Karpas-422 (cell line): ENCODE measurements around the gene PGAP1. TPM values are rescaled to one million over a fixed set of nuclear protein-coding genes. Genes with fewer than 3 reads are reported as not detected.
A peak's percentile ranks its signal among the peaks of the same experiment; 100 is the strongest.

Source experiments
- DNase-seq: peaks from one replicate; pipeline ENCODE4 v3.0.0-alpha.2; 2015
- H2AFZ ChIP-seq: fragments of 200-600 bp; sonication (generic); 2 replicates; pipeline ENCODE4 v1.6.1; 2014; ENCODE audit warnings: antibody characterized with exemption, low read length, mixed read lengths
- H3K27ac ChIP-seq: fragments of 200-600 bp; sonication (generic); 2 replicates; pipeline ENCODE4 v1.5.1; 2014; ENCODE audit warnings: mild to moderate bottlenecking, low read length, moderate library complexity
- H3K27me3 ChIP-seq: fragments of 200-600 bp; sonication (generic); 2 replicates; pipeline ENCODE4 v1.6.1; 2014; ENCODE audit warnings: low read length, mixed read lengths
- H3K36me3 ChIP-seq: fragments of 200-600 bp; sonication (generic); 2 replicates; pipeline ENCODE4 v1.6.1; 2014; ENCODE audit warnings: low read length, mixed read lengths; ENCODE audit not compliant: insufficient read depth
- H3K4me1 ChIP-seq: fragments of 200-600 bp; sonication (generic); 2 replicates; pipeline ENCODE4 v1.6.1; 2014; ENCODE audit warnings: mild to moderate bottlenecking, low read length, mixed read lengths
- H3K4me2 ChIP-seq: fragments of 200-600 bp; sonication (generic); 2 replicates; pipeline ENCODE4 v1.6.1; 2014; ENCODE audit warnings: low read length, low read depth, mild to moderate bottlenecking; ENCODE audit not compliant: poor library complexity, severe bottlenecking
- H3K4me3 ChIP-seq: fragments of 200-600 bp; sonication (generic); 2 replicates; pipeline ENCODE4 v1.5.1; 2014; ENCODE audit warnings: mild to moderate bottlenecking, antibody characterized with exemption, low read length, mixed read lengths
- H3K79me2 ChIP-seq: fragments of 200-600 bp; sonication (generic); 2 replicates; pipeline ENCODE4 v1.6.1; 2014; ENCODE audit warnings: mild to moderate bottlenecking, low read length, mixed read lengths
- H3K9ac ChIP-seq: fragments of 200-600 bp; sonication (generic); 2 replicates; pipeline ENCODE4 v1.6.0; 2014; ENCODE audit warnings: low read length
- H3K9me2 ChIP-seq: fragments of 200-600 bp; sonication (generic), shearing (Covaris generic); replicated peaks from 2 replicates; pipeline ENCODE4 v1.6.0; 2014; ENCODE audit warnings: mild to moderate bottlenecking, low read length, moderate library complexity; ENCODE audit not compliant: insufficient read depth
- H3K9me3 ChIP-seq: fragments of 300-700, 200-600 bp; sonication (generic); 2 replicates; pipeline ENCODE4 v1.6.1; 2014; ENCODE audit warnings: low read length, mixed read lengths
- H4K20me1 ChIP-seq: fragments of 200-600 bp; sonication (generic); 2 replicates; pipeline ENCODE4 v1.6.1; 2014; ENCODE audit warnings: mild to moderate bottlenecking, antibody characterized with exemption, low read length, low read depth; ENCODE audit not compliant: insufficient read depth
- total RNA-seq: library from RNA; depleted of rRNA; stranded (reverse); fragments of >200 nt; shearing (Covaris generic); gene quantifications from 2 replicates; pipeline ENCODE4 v1.2.3, GENCODE V29; 2014; ENCODE audit warnings: low replicate concordance

Gene PGAP1
- total RNA-seq, 1 experiment from 2014 or later, result 22.4 TPM

GRCh38 chr2:196957881-196958525 lies 31.5 kb upstream of the PGAP1 start:
- Histone ChIP-seq H3K27ac (no peak overlapping the region), H4K20me1 (no peaks in the 10 kb centered on the region), H3K4me2 (no peak overlapping the region), H2AFZ (no peak overlapping the region; the same call in 1 of the 2 replicates), H3K4me3 (no peak overlapping the region), H3K9ac (no peak overlapping the region), H3K36me3 (no peaks in the 10 kb centered on the region), H3K9me3 (no peaks in the 10 kb centered on the region), H3K79me2 (no peaks in the 10 kb centered on the region), H3K9me2 (no peaks in the 10 kb centered on the region), H3K4me1 (no peaks in the 10 kb centered on the region), H3K27me3 (no peaks in the 10 kb centered on the region)
- no peak for DNase-seq

- Histone ChIP-seq H3K9me3 (no peaks in the 10 kb centered on the region), H3K36me3 (no peaks in the 10 kb centered on the region), H3K4me1 (no peaks in the 10 kb centered on the region), H3K27ac (no peak overlapping the region), H3K4me2 (no peak overlapping the region), H3K79me2 (no peaks in the 10 kb centered on the region), H3K9ac (no peak overlapping the region), H3K4me3 (no peak overlapping the region), H4K20me1 (no peaks in the 10 kb centered on the region), H2AFZ (no peak overlapping the region), H3K27me3 (no peaks in the 10 kb centered on the region), H3K9me2 (no peaks in the 10 kb centered on the region)
- DNase-seq, result no peak
These were observed 30.9 kb upstream of the PGAP1 start for GRCh38 chr2:196957442-196957841.

DNA sequence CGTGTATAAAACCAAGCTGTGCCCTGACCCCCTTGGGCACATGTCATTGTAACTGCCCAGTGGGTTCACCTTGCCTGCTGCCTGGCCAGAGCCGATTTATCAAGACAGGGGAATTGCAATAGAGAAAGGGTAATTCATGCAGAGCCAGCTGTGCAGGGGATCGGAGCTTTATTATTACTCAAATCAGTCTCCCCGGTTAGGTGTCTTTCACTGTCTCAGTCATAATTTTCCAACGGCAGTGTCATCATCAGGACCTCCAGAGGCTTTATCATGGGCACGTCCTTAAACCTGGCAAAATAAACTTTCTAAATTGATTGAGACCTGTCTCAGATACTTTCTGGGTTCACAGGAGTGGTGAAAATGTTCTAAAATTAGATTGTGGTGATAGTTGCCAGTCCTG lies 29.6 kb upstream of the PGAP1 start:
- H3K9me3 ChIP-seq, result no peaks in the 10 kb centered on the region
- no peak overlapping the region for H3K4me2 ChIP-seq
- H3K36me3 ChIP-seq, result no peaks in the 10 kb centered on the region
- H4K20me1 ChIP-seq, result no peaks in the 10 kb centered on the region
- no peaks in the 10 kb centered on the region for H3K79me2 ChIP-seq
- no peak overlapping the region for H3K4me3 ChIP-seq
- H3K4me1 ChIP-seq, result no peaks in the 10 kb centered on the region
- no peak overlapping the region for H3K27ac ChIP-seq
- H2AFZ ChIP-seq, result no peak overlapping the region
- no peaks in the 10 kb centered on the region for H3K27me3 ChIP-seq
- H3K9ac ChIP-seq, result no peak overlapping the region
- no peaks in the 10 kb centered on the region for H3K9me2 ChIP-seq
- no peak for DNase-seq

GRCh38 chr2:196955036-196955435 lies 28.5 kb upstream of the PGAP1 start:
- Histone ChIP-seq H3K9ac (no peak overlapping the region), H3K9me3 (no peaks in the 10 kb centered on the region), H3K4me3 (no peak overlapping the region), H3K79me2 (no peaks in the 10 kb centered on the region), H4K20me1 (no peaks in the 10 kb centered on the region), H3K4me1 (no peaks in the 10 kb centered on the region), H3K27me3 (no peaks in the 10 kb centered on the region), H3K4me2 (no peak overlapping the region), H3K36me3 (no peaks in the 10 kb centered on the region), H2AFZ (no peak overlapping the region), H3K27ac (no peak overlapping the region), H3K9me2 (no peaks in the 10 kb centered on the region)
- DNase-seq, result no peak

DNA sequence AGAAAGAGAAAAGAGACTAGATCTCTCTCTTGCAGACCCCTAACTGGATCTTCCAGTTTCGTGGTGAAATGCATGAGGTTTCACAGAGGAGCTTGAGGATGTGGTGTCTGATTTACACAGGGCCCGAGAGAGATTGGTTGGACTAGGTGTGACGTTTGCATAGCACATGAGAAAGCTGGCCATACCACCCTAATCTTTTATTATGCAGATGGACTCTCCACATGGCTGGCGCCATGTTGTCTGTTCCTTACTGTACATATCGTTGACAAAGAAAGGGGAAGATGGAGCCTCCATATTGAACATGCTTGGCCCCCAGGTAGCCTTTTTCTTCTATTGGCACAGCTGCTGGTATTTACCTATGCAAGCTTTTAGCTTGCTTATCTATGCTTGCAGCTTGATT lies 27.5 kb upstream of the PGAP1 start:
- Histone ChIP-seq H2AFZ (peak overlapping the region; percentile 41; the same call in 1 of the 2 replicates), H3K27me3 (no peaks in the 10 kb centered on the region), H3K9me3 (no peaks in the 10 kb centered on the region), H3K36me3 (no peaks in the 10 kb centered on the region), H3K4me1 (peaks cover 2% of the 10 kb centered on the region), H3K4me2 (no peak overlapping the region), H3K9ac (no peak overlapping the region), H3K79me2 (no peaks in the 10 kb centered on the region), H3K27ac (no peak overlapping the region), H3K9me2 (no peaks in the 10 kb centered on the region), H4K20me1 (no peaks in the 10 kb centered on the region), H3K4me3 (no peak overlapping the region)
- DNase-seq, result no peak

DNA sequence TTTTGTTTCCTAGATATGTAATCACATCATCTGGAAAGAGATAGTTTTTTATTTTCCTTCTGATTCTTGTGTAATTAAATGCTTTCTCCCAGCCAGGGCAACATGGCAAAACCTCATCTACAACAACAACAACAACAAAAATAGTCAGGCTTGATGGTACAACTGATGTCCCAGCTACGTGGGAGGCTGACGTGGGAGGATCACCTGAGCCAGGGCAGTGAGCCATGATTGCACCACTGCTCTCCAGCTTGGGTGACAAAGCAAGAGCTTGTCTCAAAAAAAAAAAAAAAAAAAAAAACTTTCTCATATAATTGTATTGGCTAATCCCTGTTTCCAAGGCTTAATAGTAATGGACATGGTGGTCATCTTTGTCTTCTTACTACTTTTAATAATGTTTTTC lies 26.4 kb upstream of the PGAP1 start:
- no peaks in the 10 kb centered on the region for H4K20me1 ChIP-seq
- no peaks in the 10 kb centered on the region for H3K9me3 ChIP-seq
- peaks cover 8% of the 10 kb centered on the region for H3K4me1 ChIP-seq
- no peak overlapping the region for H3K4me2 ChIP-seq
- no peaks in the 10 kb centered on the region for H3K27me3 ChIP-seq
- H3K36me3 ChIP-seq, result no peaks in the 10 kb centered on the region
- H3K27ac ChIP-seq, result no peak overlapping the region
- H3K9ac ChIP-seq, result no peak overlapping the region
- no peak for DNase-seq
- no peak overlapping the region for H2AFZ ChIP-seq
- no peaks in the 10 kb centered on the region for H3K79me2 ChIP-seq
- H3K9me2 ChIP-seq, result no peaks in the 10 kb centered on the region
- H3K4me3 ChIP-seq, result no peak overlapping the region

- Histone ChIP-seq H3K4me3 (no peak overlapping the region), H3K9ac (no peak overlapping the region), H3K27me3 (no peaks in the 10 kb centered on the region), H3K4me1 (peaks cover 8% of the 10 kb centered on the region), H3K9me2 (no peaks in the 10 kb centered on the region), H3K79me2 (no peaks in the 10 kb centered on the region), H2AFZ (no peak overlapping the region), H4K20me1 (no peaks in the 10 kb centered on the region), H3K27ac (no peak overlapping the region), H3K9me3 (no peaks in the 10 kb centered on the region), H3K36me3 (no peaks in the 10 kb centered on the region), H3K4me2 (no peak overlapping the region)
- no peak for DNase-seq
These were observed 25.5 kb upstream of the PGAP1 start for GRCh38 chr2:196951973-196952372.

DNA sequence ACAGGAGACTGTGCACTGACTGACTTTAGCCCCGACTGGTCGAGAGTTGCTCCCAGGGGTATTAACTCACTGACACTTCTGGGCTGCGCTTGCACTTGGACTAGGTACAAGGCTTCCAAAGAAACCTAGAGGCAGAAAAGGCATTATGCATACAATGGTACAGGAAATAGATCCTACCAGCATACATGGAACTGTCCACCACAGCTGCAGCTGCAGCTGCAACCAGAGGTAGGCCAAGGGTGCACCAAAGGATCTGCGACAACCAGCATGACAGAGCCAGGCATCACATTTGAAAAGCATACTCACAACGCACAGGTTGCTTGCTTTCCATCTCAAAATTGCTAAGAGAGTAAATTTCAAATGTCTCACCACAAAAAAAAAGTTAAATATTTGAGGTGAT lies 22.6 kb upstream of the PGAP1 start:
- Histone ChIP-seq H3K27me3 (no peaks in the 10 kb centered on the region), H3K79me2 (no peaks in the 10 kb centered on the region), H3K9me2 (no peaks in the 10 kb centered on the region), H4K20me1 (no peaks in the 10 kb centered on the region), H3K9ac (no peak overlapping the region), H3K4me1 (peaks cover 16% of the 10 kb centered on the region), H3K9me3 (no peaks in the 10 kb centered on the region), H3K4me3 (no peak overlapping the region), H2AFZ (peak overlapping the region; percentile 67; the same call in 1 of the 2 replicates), H3K27ac (no peak overlapping the region), H3K4me2 (peak overlapping the region; percentile 23), H3K36me3 (no peaks in the 10 kb centered on the region)
- DNase-seq, result no peak
